ENCODE data around the gene SP5. TPM values are rescaled to one million over a fixed set of nuclear protein-coding genes. Genes with fewer than 3 reads are reported as not detected.
"Not testable (repeated sequence)": the region's sequence is repeated elsewhere in the genome, so short reads cannot be mapped to it uniquely, and the experiment has no call there.

SP5 gene
- total and polyA plus RNA-seq, 7 experiments from 2014 or later = not detected

GRCh38 chr2:170742896-170743529 is 27.9 kb downstream of the SP5 start:
- H3K27me3 ChIP-seq (ENCODE audit: control insufficient read depth in 2 of 2, insufficient read depth in 2 of 2, low read length in 2 of 2) = no peaks in the 10 kb centered on the region
- H3K9me3 ChIP-seq (ENCODE audit: control insufficient read depth in 2 of 3, low read length in 3 of 3) = no peaks in the 10 kb centered on the region
- no peak for DNase-seq
- intact Hi-C loops (cut with micrococcal nuclease) = no loop called here
- peaks cover 20 to 34% (median 27%) of the 10 kb centered on the region in 5 donors for H3K27me3 Mint-ChIP-seq
- POLR2A ChIA-PET = no interaction called here
- ATAC-seq = no peak
- no peak overlapping the region for H3K4me3 ChIP-seq (ENCODE audit: low read length)
- H3K4me3 Mint-ChIP-seq = no peak overlapping the region
- no peaks in the 10 kb centered on the region for H3K4me1 Mint-ChIP-seq
- H3K9me3 Mint-ChIP-seq = peaks cover 0 to 2% (median 0%) of the 10 kb centered on the region in 11 donors
- H3K36me3 Mint-ChIP-seq = peaks cover 0 to 3% (median 0%) of the 10 kb centered on the region in 5 donors
- CTCF ChIA-PET = no interaction called here
- H3K4me1 ChIP-seq (ENCODE audit: control insufficient read depth in 2 of 2, insufficient read depth in 2 of 2, low read length in 2 of 2) = no peaks in the 10 kb centered on the region
- H3K36me3 ChIP-seq (ENCODE audit: control insufficient read depth in 2 of 3, insufficient read depth in 3 of 3, low read length in 3 of 3) = no peaks in the 10 kb centered on the region
- no peak overlapping the region for H3K27ac ChIP-seq (ENCODE audit: low read depth, low read length)
- H3K27ac Mint-ChIP-seq = no peak overlapping the region

- Mint-ChIP-seq H3K36me3 (peaks cover 0 to 3% (median 0%) of the 10 kb centered on the region in 5 donors), H3K4me1 (no peaks in the 10 kb centered on the region), H3K27me3 (peaks cover 17 to 34% (median 27%) of the 10 kb centered on the region in 5 donors), H3K4me3 (no peak overlapping the region), H3K9me3 (peaks cover 0 to 2% (median 0%) of the 10 kb centered on the region in 11 donors), H3K27ac (no peak overlapping the region)
- Histone ChIP-seq H3K4me3 (ENCODE audit: low read length) (no peak overlapping the region), H3K4me1 (ENCODE audit: control insufficient read depth in 2 of 2, insufficient read depth in 2 of 2, low read length in 2 of 2) (no peaks in the 10 kb centered on the region), H3K27me3 (ENCODE audit: control insufficient read depth in 2 of 2, insufficient read depth in 2 of 2, low read length in 2 of 2) (no peaks in the 10 kb centered on the region), H3K27ac (ENCODE audit: low read depth, low read length) (no peak overlapping the region), H3K36me3 (ENCODE audit: control insufficient read depth in 2 of 3, insufficient read depth in 3 of 3, low read length in 3 of 3) (no peaks in the 10 kb centered on the region), H3K9me3 (ENCODE audit: control insufficient read depth in 2 of 3, low read length in 3 of 3) (no peaks in the 10 kb centered on the region)
- intact Hi-C loops (cut with micrococcal nuclease) = no loop called here
- DNase-seq (no peak), ATAC-seq (no peak)
- ChIA-PET POLR2A (no interaction called here), CTCF (no interaction called here)
These were observed 28.5 kb downstream of the SP5 start for GRCh38 chr2:170743530-170744239.

DNA sequence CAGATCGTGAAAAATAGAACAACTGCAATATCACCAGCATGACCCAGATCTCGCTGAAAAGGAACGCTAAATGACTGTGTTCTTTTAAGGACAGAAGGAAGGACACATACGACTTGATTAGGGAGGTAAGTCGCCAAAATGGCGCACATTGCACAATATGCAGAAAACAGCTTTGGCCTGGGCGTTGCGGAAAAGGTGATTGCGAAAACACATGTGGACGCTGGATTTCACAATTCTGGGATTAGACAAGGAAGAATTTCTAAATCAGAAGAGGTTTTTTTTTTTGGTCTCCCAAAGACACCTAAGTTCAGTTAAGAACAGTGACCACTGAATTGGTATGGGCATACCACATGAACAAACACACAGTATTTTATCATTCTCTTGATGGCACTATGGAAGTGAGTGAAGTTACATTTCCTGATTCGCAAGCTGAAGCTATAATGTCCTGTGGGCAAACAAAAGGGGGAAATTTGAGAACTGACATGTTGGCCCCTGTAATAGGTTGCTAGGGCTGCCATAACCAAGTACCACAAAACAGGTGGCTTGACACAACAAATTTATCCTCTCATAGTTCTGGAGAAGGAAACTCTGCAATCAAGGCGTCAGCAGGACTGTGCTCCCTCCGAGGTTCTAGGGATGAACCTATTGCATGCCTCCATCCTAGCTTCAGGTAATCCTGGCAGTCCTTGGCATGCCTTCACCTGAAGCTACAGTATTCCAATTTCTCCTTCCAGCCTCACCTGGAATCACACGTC is 29.3 kb downstream of the SP5 start:
- no peak for ATAC-seq
- H3K27me3 ChIP-seq (ENCODE audit: control insufficient read depth in 2 of 2, insufficient read depth in 2 of 2, low read length in 2 of 2) = no peaks in the 10 kb centered on the region
- Mint-ChIP-seq H3K27ac (no peak overlapping the region), H3K27me3 (peaks cover 16 to 36% (median 32%) of the 10 kb centered on the region in 5 donors), H3K9me3 (peaks cover 0 to 2% (median 0%) of the 10 kb centered on the region in 11 donors), H3K36me3 (peaks cover 0 to 4% (median 0%) of the 10 kb centered on the region in 5 donors), H3K4me1 (no peaks in the 10 kb centered on the region), H3K4me3 (no peak overlapping the region)
- no peaks in the 10 kb centered on the region for H3K4me1 ChIP-seq (ENCODE audit: control insufficient read depth in 2 of 2, insufficient read depth in 2 of 2, low read length in 2 of 2)
- intact Hi-C loops (cut with micrococcal nuclease) = no loop called here
- H3K4me3 ChIP-seq (ENCODE audit: low read length) = no peak overlapping the region
- no peaks in the 10 kb centered on the region for H3K36me3 ChIP-seq (ENCODE audit: control insufficient read depth in 2 of 3, insufficient read depth in 3 of 3, low read length in 3 of 3)
- H3K27ac ChIP-seq (ENCODE audit: low read depth, low read length) = no peak overlapping the region
- POLR2A ChIA-PET = no interaction called here
- CTCF ChIA-PET = no interaction called here
- no peak for DNase-seq
- H3K9me3 ChIP-seq (ENCODE audit: control insufficient read depth in 2 of 3, low read length in 3 of 3) = no peaks in the 10 kb centered on the region

DNA sequence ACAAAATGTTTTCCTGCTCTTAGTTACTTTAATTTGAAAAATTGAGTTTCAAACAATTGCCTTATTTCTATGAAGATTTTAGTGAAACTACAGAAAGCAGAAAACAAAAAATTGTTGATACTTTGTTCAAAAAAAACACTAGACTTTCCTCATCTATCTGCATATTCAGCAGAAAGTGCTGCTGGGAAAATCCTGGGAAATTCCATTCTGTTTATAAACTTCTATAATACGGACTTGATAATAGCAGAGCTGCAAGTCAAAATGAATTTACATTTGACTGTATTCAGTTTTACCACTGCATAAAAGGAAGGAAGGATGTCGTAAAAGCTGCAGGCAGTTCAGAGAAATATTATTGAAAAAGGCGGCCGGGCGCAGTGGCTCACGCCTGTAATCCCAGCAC is 30.2 kb downstream of the SP5 start:
- ATAC-seq = no peak
- no peak overlapping the region for H3K27ac Mint-ChIP-seq
- no peak overlapping the region for H3K4me3 ChIP-seq (ENCODE audit: low read length)

GRCh38 chr2:170747921-170748320 is 32.8 kb downstream of the SP5 start:
- Mint-ChIP-seq H3K4me1 (no peaks in the 10 kb centered on the region), H3K9me3 (peaks cover 0 to 5% (median 0%) of the 10 kb centered on the region in 11 donors), H3K4me3 (no peak overlapping the region), H3K27ac (no peak overlapping the region), H3K36me3 (peaks cover 0 to 7% (median 0%) of the 10 kb centered on the region in 5 donors), H3K27me3 (peaks cover 21 to 52% (median 42%) of the 10 kb centered on the region in 5 donors)
- intact Hi-C loops (cut with micrococcal nuclease) = no loop called here
- no peaks in the 10 kb centered on the region for H3K9me3 ChIP-seq (ENCODE audit: control insufficient read depth in 2 of 3, low read length in 3 of 3)
- DNase-seq = no peak
- H3K27ac ChIP-seq (ENCODE audit: low read depth, low read length) = no peak overlapping the region
- ChIA-PET CTCF (no interaction called here), POLR2A (no interaction called here)
- H3K27me3 ChIP-seq (ENCODE audit: control insufficient read depth in 2 of 2, insufficient read depth in 2 of 2, low read length in 2 of 2) = no peaks in the 10 kb centered on the region
- H3K36me3 ChIP-seq (ENCODE audit: control insufficient read depth in 2 of 3, insufficient read depth in 3 of 3, low read length in 3 of 3) = no peaks in the 10 kb centered on the region
- ATAC-seq = no peak
- no peaks in the 10 kb centered on the region for H3K4me1 ChIP-seq (ENCODE audit: control insufficient read depth in 2 of 2, insufficient read depth in 2 of 2, low read length in 2 of 2)
- H3K4me3 ChIP-seq (ENCODE audit: low read length) = no peak overlapping the region

More for the DNA sequence above, 30.2 kb downstream of the SP5 start:
- ChIA-PET POLR2A (no interaction called here), CTCF (no interaction called here)
- intact Hi-C loops (cut with micrococcal nuclease) = no loop called here
- peaks cover 0 to 7% (median 0%) of the 10 kb centered on the region in 5 donors for H3K36me3 Mint-ChIP-seq
- no peaks in the 10 kb centered on the region for H3K27me3 ChIP-seq (ENCODE audit: control insufficient read depth in 2 of 2, insufficient read depth in 2 of 2, low read length in 2 of 2)
- peaks cover 0 to 5% (median 0%) of the 10 kb centered on the region in 11 donors for H3K9me3 Mint-ChIP-seq
- H3K27ac ChIP-seq (ENCODE audit: low read depth, low read length) = no peak overlapping the region
- no peak overlapping the region for H3K4me3 Mint-ChIP-seq
- H3K4me1 ChIP-seq (ENCODE audit: control insufficient read depth in 2 of 2, insufficient read depth in 2 of 2, low read length in 2 of 2) = no peaks in the 10 kb centered on the region
- no peaks in the 10 kb centered on the region for H3K9me3 ChIP-seq (ENCODE audit: control insufficient read depth in 2 of 3, low read length in 3 of 3)
- DNase-seq = no peak
- peaks cover 21 to 41% (median 32%) of the 10 kb centered on the region in 5 donors for H3K27me3 Mint-ChIP-seq
- H3K4me1 Mint-ChIP-seq = no peaks in the 10 kb centered on the region
- no peaks in the 10 kb centered on the region for H3K36me3 ChIP-seq (ENCODE audit: control insufficient read depth in 2 of 3, insufficient read depth in 3 of 3, low read length in 3 of 3)

GRCh38 chr2:170751555-170751954 is 36.4 kb downstream of the SP5 start:
- H3K36me3 Mint-ChIP-seq; H3K4me1 ChIP-seq (ENCODE audit: control insufficient read depth in 2 of 2, insufficient read depth in 2 of 2, low read length in 2 of 2); H3K4me1 Mint-ChIP-seq; H3K27me3 ChIP-seq (ENCODE audit: control insufficient read depth in 2 of 2, insufficient read depth in 2 of 2, low read length in 2 of 2); H3K4me3 ChIP-seq (ENCODE audit: low read length); H3K27ac ChIP-seq (ENCODE audit: low read depth, low read length); H3K27ac Mint-ChIP-seq; H3K9me3 ChIP-seq (ENCODE audit: control insufficient read depth in 2 of 3, low read length in 3 of 3); ATAC-seq; H3K4me3 Mint-ChIP-seq; intact Hi-C loops (cut with micrococcal nuclease); H3K36me3 ChIP-seq (ENCODE audit: control insufficient read depth in 2 of 3, insufficient read depth in 3 of 3, low read length in 3 of 3); DNase-seq; CTCF ChIA-PET; POLR2A ChIA-PET; H3K9me3 Mint-ChIP-seq: not testable (repeated sequence)
- H3K27me3 Mint-ChIP-seq = peaks cover 9 to 36% (median 24%) of the 10 kb centered on the region in 5 donors
